Fibroblast of mammary gland (primary cell): ENCODE data around the gene RASL11B.

Experiments used
- DNase-seq: peaks from one replicate; pipeline ENCODE4 v3.0.0-alpha.2; 2010; ENCODE audit warnings: low read depth
- H3K4me3 ChIP-seq: 2 replicates; pipeline ENCODE4 v1.5.1; 2011; ENCODE audit warnings: low read depth, mild to moderate bottlenecking, low read length, moderate library complexity; ENCODE audit not compliant: control insufficient read depth
- TF ChIP-seq, protein P1 (sequence below): conservative IDR thresholded peaks from 2 replicates; pipeline ENCODE4 v1.5.1; 2011; ENCODE audit warnings: low read depth, low read length, inconsistent platforms; ENCODE audit not compliant: control insufficient read depth, insufficient read depth

The RASL11B gene

GRCh38 chr4:52889354-52889753 is 27.2 kb downstream of the RASL11B start:
- TF ChIP-seq, protein P1, sequence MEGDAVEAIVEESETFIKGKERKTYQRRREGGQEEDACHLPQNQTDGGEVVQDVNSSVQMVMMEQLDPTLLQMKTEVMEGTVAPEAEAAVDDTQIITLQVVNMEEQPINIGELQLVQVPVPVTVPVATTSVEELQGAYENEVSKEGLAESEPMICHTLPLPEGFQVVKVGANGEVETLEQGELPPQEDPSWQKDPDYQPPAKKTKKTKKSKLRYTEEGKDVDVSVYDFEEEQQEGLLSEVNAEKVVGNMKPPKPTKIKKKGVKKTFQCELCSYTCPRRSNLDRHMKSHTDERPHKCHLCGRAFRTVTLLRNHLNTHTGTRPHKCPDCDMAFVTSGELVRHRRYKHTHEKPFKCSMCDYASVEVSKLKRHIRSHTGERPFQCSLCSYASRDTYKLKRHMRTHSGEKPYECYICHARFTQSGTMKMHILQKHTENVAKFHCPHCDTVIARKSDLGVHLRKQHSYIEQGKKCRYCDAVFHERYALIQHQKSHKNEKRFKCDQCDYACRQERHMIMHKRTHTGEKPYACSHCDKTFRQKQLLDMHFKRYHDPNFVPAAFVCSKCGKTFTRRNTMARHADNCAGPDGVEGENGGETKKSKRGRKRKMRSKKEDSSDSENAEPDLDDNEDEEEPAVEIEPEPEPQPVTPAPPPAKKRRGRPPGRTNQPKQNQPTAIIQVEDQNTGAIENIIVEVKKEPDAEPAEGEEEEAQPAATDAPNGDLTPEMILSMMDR: no peak
- H3K4me3 ChIP-seq: no peak overlapping the region
- DNase-seq: no peak

- peak; percentile 21 for DNase-seq
- H3K4me3 ChIP-seq: no peak overlapping the region
- TF ChIP-seq, protein P1: no peak
These were observed 27.8 kb downstream of the RASL11B start for GRCh38 chr4:52889778-52890520.

GRCh38 chr4:52890521-52890791 is 28.3 kb downstream of the RASL11B start:
- TF ChIP-seq, protein P1: no peak

GRCh38 chr4:52891743-52892142 is 29.6 kb downstream of the RASL11B start:
- H3K4me3 ChIP-seq: no peak overlapping the region
- TF ChIP-seq, protein P1: no peak
- DNase-seq: no peak

More at GRCh38 chr4:52890521-52890791, 28.3 kb downstream of the RASL11B start:
- no peak overlapping the region for H3K4me3 ChIP-seq
- no peak for DNase-seq

GRCh38 chr4:52892880-52893279 is 30.8 kb downstream of the RASL11B start:
- TF ChIP-seq, protein P1: no peak
- H3K4me3 ChIP-seq: no peak overlapping the region
- no peak for DNase-seq

DNA sequence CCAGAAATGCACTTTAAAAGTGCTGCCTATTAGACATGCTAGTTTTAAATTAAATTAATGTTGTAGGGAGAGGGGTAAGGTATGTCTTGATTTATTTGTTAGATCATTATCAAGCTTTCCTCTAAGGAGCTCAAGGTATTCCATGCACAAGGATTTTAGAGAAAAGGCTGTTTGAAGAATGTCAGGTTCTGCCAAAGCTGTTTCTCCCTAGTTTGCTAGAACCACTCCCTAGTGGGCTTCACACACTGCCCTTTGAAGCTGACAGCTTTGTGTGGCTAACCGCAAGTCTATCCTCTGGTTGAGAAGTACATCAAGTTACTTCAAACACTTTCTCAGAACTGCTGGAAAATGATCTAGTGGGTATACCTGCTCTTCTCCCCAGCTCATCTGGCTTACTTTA is 32.3 kb downstream of the RASL11B start:
- TF ChIP-seq, protein P1: no peak
- peak; percentile 30 for DNase-seq

GRCh38 chr4:52903273-52903672 is 41.2 kb downstream of the RASL11B start:
- no peak for DNase-seq
- TF ChIP-seq, protein P1: no peak
- H3K4me3 ChIP-seq: no peak overlapping the region

More for the DNA sequence above, 32.3 kb downstream of the RASL11B start:
- H3K4me3 ChIP-seq: no peak overlapping the region
